Measurements from ENCODE around the gene UNC93B1. TPM values are rescaled to one million over a fixed set of nuclear protein-coding genes. Genes with fewer than 3 reads are reported as not detected.

UNC93B1 gene

Small RNA genes within 50 kb of the gene (microRNA-seq; reads per million reads assigned to microRNA genes)
- gene MIR4691 (not detected), gene MIR6753 (not detected), gene MIR7113 (not detected)

Measured in HL-60 (cell line).